ENCODE data around the gene PRR32. TPM values are rescaled to one million over a fixed set of nuclear protein-coding genes. Genes with fewer than 3 reads are reported as not detected.

PRR32 gene
- not detected for total RNA-seq

GRCh38 chrX:126819429-126819828 is at the start of gene PRR32:
Gene PRR32, plus strand, starts transcription at chrX:126819729. Its CDS starts 115 bp downstream, at chrX:126819844.

